GM12878 (cell line): ENCODE measurements around the gene PDCD10. TPM values are rescaled to one million over a fixed set of nuclear protein-coding genes. Genes with fewer than 3 reads are reported as not detected.

Experiments used
- ATAC-seq: fragments of 200-7000 bp; cut with Tn5 transposase; 3 replicates; pipeline ENCODE4 v1.9.1; 2020; ENCODE audit warnings: mild to moderate bottlenecking, moderate library complexity
- BruUV-seq: library from RNA; stranded (reverse); fragments of 400-500 nt; replicated peaks from 2 replicates; lab custom pipeline; 2021; lab: Mats Ljungman, UMichigan
- CTCF ChIA-PET: fragments of 300-600 bp; sonication (Branson Sonifier 250); formaldehyde crosslinking; extraction: SDS; loops from one replicate; lab custom pipeline; 2021; ENCODE audit warnings: inconsistent platforms; lab: Yijun Ruan, JAX
- POLR2A ChIA-PET: fragments of 350-600 bp; formaldehyde crosslinking; extraction: SDS; loops from one replicate; lab custom pipeline; 2021; ENCODE audit warnings: inconsistent platforms; lab: Charles Lee
- RAD21 ChIA-PET: fragments of 300-600 bp; sonication (Branson Sonifier 250); formaldehyde crosslinking; loops from one replicate; lab custom pipeline; 2023; ENCODE audit warnings: antibody characterized with exemption; ENCODE audit not compliant: unreplicated experiment; lab: Charles Lee
- SMC1A ChIA-PET: fragments of 300-600 bp; sonication (Branson Sonifier 250); formaldehyde crosslinking; loops from one replicate; lab custom pipeline; 2023; ENCODE audit not compliant: unreplicated experiment, uncharacterized antibody; lab: Charles Lee
- DNase-seq: peaks from one replicate; pipeline ENCODE4 v3.0.0-alpha.2; 2011; ENCODE audit warnings: low read depth, low spot score
- FAIRE-seq: peaks from 3 replicates; lab custom pipeline; 2011; peaks lifted over from hg19 to GRCh38; lab: Jason Lieb, UNC
- H2AFZ ChIP-seq: 2 replicates; pipeline ENCODE4 v1.6.0; 2011; ENCODE audit warnings: low read depth, low read length, control low read depth; ENCODE audit not compliant: control insufficient read depth
- H3K27ac ChIP-seq: 2 replicates; pipeline ENCODE4 v1.5.1; 2011; ENCODE audit warnings: control low read depth; ENCODE audit not compliant: control insufficient read depth, insufficient read depth
- H3K27me3 ChIP-seq, 2 experiments: replicated peaks in 1 of 2; 2 replicates each; pipeline versions ENCODE4 v1.6.0 to v1.6.1; 2011; ENCODE audit warnings: low read length in 1 of 2; ENCODE audit not compliant: control insufficient read depth in 2 of 2, insufficient read depth in 2 of 2
- H3K36me3 ChIP-seq, 2 experiments: 2 replicates each; pipeline ENCODE4 v1.5.1; 2011; ENCODE audit warnings: low read length in 1 of 2; ENCODE audit not compliant: control insufficient read depth in 2 of 2, insufficient read depth in 2 of 2
- H3K4me1 ChIP-seq: 2 replicates; pipeline ENCODE4 v1.6.1; 2011; ENCODE audit warnings: mild to moderate bottlenecking, low read length, moderate library complexity, mixed read lengths; ENCODE audit not compliant: control insufficient read depth, insufficient read depth
- H3K4me2 ChIP-seq: 2 replicates; pipeline ENCODE4 v1.6.0; 2011; ENCODE audit warnings: control low read depth; ENCODE audit not compliant: control insufficient read depth, insufficient read depth
- H3K4me3 ChIP-seq: fragments of 200-600 bp; sonication (generic); 2 replicates; pipeline ENCODE4 v1.5.1; 2016
- H3K79me2 ChIP-seq: 2 replicates; pipeline ENCODE4 v1.6.0; 2011; ENCODE audit warnings: low read length; ENCODE audit not compliant: control insufficient read depth, insufficient read depth
- H3K9ac ChIP-seq: 2 replicates; pipeline ENCODE4 v1.8.0; 2011; ENCODE audit warnings: low read length, control low read depth, mixed read lengths; ENCODE audit not compliant: control insufficient read depth, insufficient read depth
- H3K9me3 ChIP-seq: replicated peaks from 3 replicates; pipeline ENCODE4 v1.5.1; 2011; ENCODE audit warnings: mild to moderate bottlenecking, low read length; ENCODE audit not compliant: control insufficient read depth, insufficient read depth
- H4K20me1 ChIP-seq: 2 replicates; pipeline ENCODE4 v1.6.0; 2011; ENCODE audit not compliant: control insufficient read depth, insufficient read depth
- CEBPZ ChIP-seq: fragments of 150-350 bp; IDR thresholded peaks from 2 replicates; pipeline ENCODE4 v1.6.1; 2016; ENCODE audit warnings: low read depth, low read length
- EED ChIP-seq: sonication (generic); IDR thresholded peaks from 2 replicates; pipeline ENCODE4 v1.6.1; 2016; ENCODE audit warnings: antibody characterized with exemption, low read depth
- MTA3 ChIP-seq: IDR thresholded peaks from 2 replicates; pipeline ENCODE4 v1.6.1; 2012; ENCODE audit warnings: low read length, inconsistent platforms, borderline replicate concordance
- NFYA ChIP-seq: IDR thresholded peaks from 2 replicates; pipeline ENCODE4 v1.6.1; 2011; ENCODE audit warnings: low read depth, mild to moderate bottlenecking, low read length, improper control_type of control experiment, borderline replicate concordance
- NKRF ChIP-seq: fragments of 450-650 bp; conservative IDR thresholded peaks from 2 replicates; pipeline ENCODE4 v1.6.1; 2017; ENCODE audit warnings: mild to moderate bottlenecking, moderate library complexity
- RUNX3 ChIP-seq: IDR thresholded peaks from 2 replicates; pipeline ENCODE4 v1.6.1; 2012; ENCODE audit warnings: low read length, inconsistent platforms
- SUPT20H ChIP-seq: IDR thresholded peaks from 2 replicates; pipeline ENCODE4 v1.6.1; 2011; ENCODE audit warnings: low read depth, mild to moderate bottlenecking, low read length, moderate library complexity, borderline replicate concordance; ENCODE audit not compliant: control insufficient read depth
- TAF1 ChIP-seq: IDR thresholded peaks from 2 replicates; pipeline ENCODE4 v1.6.1; 2011; ENCODE audit warnings: mild to moderate bottlenecking, low read depth, low read length, borderline replicate concordance
- ZNF274 ChIP-seq: IDR thresholded peaks from one replicate; pipeline ENCODE4 v1.8.0; 2011; ENCODE audit not compliant: insufficient read length, insufficient read depth
- WGBS: methylation state at CpG from one replicate; pipeline ENCODE4 v1.1.6; 2016; ENCODE audit warnings: low lambda C conversion rate; ENCODE audit not compliant: insufficient replicate concordance, insufficient coverage; ENCODE audit errors: missing lambda C conversion rate; 5-methylcytosine and 5-hydroxymethylcytosine counted together
- in situ Hi-C: fragments of 300-500 bp; cut with MboI; formaldehyde crosslinking; loops from 9 replicates; pipeline ENCODE4 v1.14.3; 2018; ENCODE audit warnings: mixed read lengths
- intact Hi-C: fragments of 100-400 bp; cut with micrococcal nuclease; formaldehyde crosslinking; loops from one replicate; pipeline ENCODE4 v1.14.2; 2022; ENCODE audit not compliant: unreplicated experiment
- polyA plus RNA-seq, 11 experiments: library from polyadenylated mRNA; depleted of rRNA in 4 of 11; unstranded in 6 of 11; stranded (reverse) in 5 of 11; fragments of >200 nt; fragmentation: Nextera tagmentation in 4 of 11; fragmentation: Illumina TruSeq in 1 of 11; extraction: Ambion mirVana in 4 of 11; extraction: Trizol in 1 of 11; gene quantifications; 1 replicate in 1 of 11; 2 replicates in 10 of 11; pipeline versions ENCODE4 v1.2.1 to v1.2.3, GENCODE V29; 2011 to 2016; ENCODE audit warnings: inconsistent platforms in 2 of 11, missing spikeins in 2 of 11, low read depth in 1 of 11
- total RNA-seq, 4 experiments: library from RNA; depleted of rRNA in 3 of 4; stranded (reverse); fragments of >200 nt in 3 of 4; fragmentation: Illumina TruSeq in 1 of 4; extraction: Trizol in 1 of 4; gene quantifications; 2 replicates each; pipeline versions ENCODE4 v1.2.1 to v1.2.3, GENCODE V29; 2013 to 2021
- TF ChIP-seq, protein P1 (sequence below), 3 experiments: IDR thresholded peaks in 2 of 3; conservative IDR thresholded peaks in 1 of 3; 2 replicates each; pipeline ENCODE4 v1.5.1; 2011; ENCODE audit warnings: low read depth in 3 of 3, low read length in 3 of 3, mild to moderate bottlenecking in 3 of 3, control low read depth in 2 of 3, moderate library complexity in 2 of 3, inconsistent platforms in 1 of 3, mixed read lengths in 1 of 3; ENCODE audit not compliant: control insufficient read depth in 2 of 3, insufficient read depth in 1 of 3; ENCODE audit errors: extremely low read depth in 1 of 3

PDCD10 gene
- total and polyA plus RNA-seq, 10 of the 15 experiments (the other 5 are each of a cell fraction or from before 2014, with no cell fraction given): 64.1 to 247 (median 125) TPM

DNA sequence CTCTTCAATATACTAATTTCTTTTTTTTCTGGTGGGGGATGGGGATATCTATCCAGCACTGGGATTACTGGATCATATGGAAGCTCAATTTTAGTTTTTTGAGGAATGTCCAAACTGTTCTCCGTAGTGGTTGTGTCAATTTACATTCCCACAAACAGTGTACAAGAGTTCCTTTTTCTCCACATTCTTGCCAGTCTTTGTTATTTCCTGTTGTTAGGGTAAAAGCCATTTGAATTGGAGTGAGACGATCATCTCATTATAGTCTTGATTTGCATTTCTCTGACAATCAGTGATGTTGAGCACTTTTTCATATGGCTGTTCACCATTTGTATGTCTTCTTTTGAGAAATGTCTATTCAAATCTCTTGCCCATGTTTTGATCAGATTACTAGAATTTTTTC is 68.1 kb downstream of the PDCD10 start:
- H4K20me1 ChIP-seq: no peaks in the 10 kb centered on the region
- POLR2A ChIA-PET: no interaction called here
- no TSS peak for BruUV-seq

More for the DNA sequence above, 68.1 kb downstream of the PDCD10 start:
- DNase-seq (no peak), ATAC-seq (no peak), FAIRE-seq (no peak)
- Histone ChIP-seq H3K4me1 (no peaks in the 10 kb centered on the region), H3K4me2 (no peak overlapping the region), H3K27ac (no peak overlapping the region), H3K9me3 (no peaks in the 10 kb centered on the region), H3K79me2 (no peaks in the 10 kb centered on the region), H3K9ac (no peak overlapping the region), H3K4me3 (no peak overlapping the region), H3K36me3 (no peaks in the 10 kb centered on the region), H3K27me3 (no peaks in the 10 kb centered on the region), H2AFZ (no peak overlapping the region)
- CTCF ChIA-PET: interaction anchor here (0.8 to 1.2 kb wide), 3 partner anchors 17 to 41 kb away, joined by 3 to 4 read pairs (median 3); no protein-coding TSS in a partner anchor
- in situ Hi-C loops (no loop called here), intact Hi-C loops (no loop called here)
- WGBS: 78% methylated on average over 2 of the region's 2 CpGs
- RAD21 ChIA-PET: no interaction called here
- SMC1A ChIA-PET: no interaction called here
- no peak for TF ChIP-seq ZNF274
- TF ChIP-seq NKRF: no peak
- no peak for TF ChIP-seq RUNX3
- no peak for TF ChIP-seq TAF1
- TF ChIP-seq, protein P1, sequence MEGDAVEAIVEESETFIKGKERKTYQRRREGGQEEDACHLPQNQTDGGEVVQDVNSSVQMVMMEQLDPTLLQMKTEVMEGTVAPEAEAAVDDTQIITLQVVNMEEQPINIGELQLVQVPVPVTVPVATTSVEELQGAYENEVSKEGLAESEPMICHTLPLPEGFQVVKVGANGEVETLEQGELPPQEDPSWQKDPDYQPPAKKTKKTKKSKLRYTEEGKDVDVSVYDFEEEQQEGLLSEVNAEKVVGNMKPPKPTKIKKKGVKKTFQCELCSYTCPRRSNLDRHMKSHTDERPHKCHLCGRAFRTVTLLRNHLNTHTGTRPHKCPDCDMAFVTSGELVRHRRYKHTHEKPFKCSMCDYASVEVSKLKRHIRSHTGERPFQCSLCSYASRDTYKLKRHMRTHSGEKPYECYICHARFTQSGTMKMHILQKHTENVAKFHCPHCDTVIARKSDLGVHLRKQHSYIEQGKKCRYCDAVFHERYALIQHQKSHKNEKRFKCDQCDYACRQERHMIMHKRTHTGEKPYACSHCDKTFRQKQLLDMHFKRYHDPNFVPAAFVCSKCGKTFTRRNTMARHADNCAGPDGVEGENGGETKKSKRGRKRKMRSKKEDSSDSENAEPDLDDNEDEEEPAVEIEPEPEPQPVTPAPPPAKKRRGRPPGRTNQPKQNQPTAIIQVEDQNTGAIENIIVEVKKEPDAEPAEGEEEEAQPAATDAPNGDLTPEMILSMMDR (IDR thresholded peaks at IDR 0.05 in 2 of 3, conservative IDR thresholded peaks at IDR 0.05 in 1 of 3; ENCODE audit: control insufficient read depth in 2 of 3, extremely low read depth in 1 of 3, insufficient read depth in 1 of 3, low read depth in 3 of 3, low read length in 3 of 3): no peak
- no peak for TF ChIP-seq EED
- no peak for TF ChIP-seq MTA3
- no peak for TF ChIP-seq NFYA
- TF ChIP-seq CEBPZ: no peak
- no peak for TF ChIP-seq SUPT20H
- TF ChIP-seq, all 136 proteins: peak for 0
